Esophagus mucosa (tissue), 1 donor: Measurements from ENCODE around the gene MEF2D. TPM values are rescaled to one million over a fixed set of nuclear protein-coding genes. Genes with fewer than 3 reads are reported as not detected.

Experiments
- ATAC-seq: fragments of 200-7000 bp; cut with Tn5 transposase; one replicate; pipeline ENCODE4 v1.9.1; 2020
- total RNA-seq: library from RNA; stranded (reverse); gene quantifications from one replicate; pipeline ENCODE4 v1.2.4, GENCODE V29; 2023
- donor health status: DM: yes; HTN: yes; CAD: no.

The MEF2D gene
- total RNA-seq, 1 donor from 2014 or later, result 15.0 TPM

GRCh38 chr1:156499842-156500542 lies 583 bp downstream of the MEF2D start:
- ATAC-seq, result no peak

DNA sequence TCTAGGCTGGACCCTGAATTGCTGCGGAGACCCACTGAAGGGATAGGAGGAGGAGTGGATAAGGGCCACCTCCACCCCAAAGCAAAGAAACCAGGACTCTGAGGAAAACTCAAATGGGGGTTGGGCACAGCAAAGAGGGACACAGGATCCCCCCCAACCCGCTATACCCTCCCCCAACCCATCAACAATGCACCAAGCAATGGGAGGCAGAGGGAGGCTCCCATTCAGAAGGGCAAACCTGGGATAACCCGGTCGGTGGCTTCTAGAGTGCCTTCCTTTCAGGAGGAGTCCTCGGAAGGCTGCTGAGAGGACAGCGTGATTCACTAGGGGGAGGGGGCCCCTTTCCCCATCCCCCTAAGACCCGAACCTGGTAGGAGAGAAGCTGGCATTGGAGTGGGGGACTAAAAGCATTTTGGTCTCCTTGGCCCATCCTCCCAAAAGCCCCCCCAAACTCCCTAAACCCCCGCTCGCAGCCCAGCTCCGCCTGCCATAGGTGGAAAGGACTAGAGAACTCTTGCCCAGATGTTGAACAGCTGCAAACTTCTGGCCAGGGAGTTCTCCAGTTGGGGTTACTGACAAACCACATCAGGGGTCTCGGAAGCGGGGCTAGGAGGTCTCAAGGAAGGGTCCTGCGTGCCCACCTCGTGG lies 1.3 kb downstream of the MEF2D start:
- ATAC-seq, result no peak

DNA sequence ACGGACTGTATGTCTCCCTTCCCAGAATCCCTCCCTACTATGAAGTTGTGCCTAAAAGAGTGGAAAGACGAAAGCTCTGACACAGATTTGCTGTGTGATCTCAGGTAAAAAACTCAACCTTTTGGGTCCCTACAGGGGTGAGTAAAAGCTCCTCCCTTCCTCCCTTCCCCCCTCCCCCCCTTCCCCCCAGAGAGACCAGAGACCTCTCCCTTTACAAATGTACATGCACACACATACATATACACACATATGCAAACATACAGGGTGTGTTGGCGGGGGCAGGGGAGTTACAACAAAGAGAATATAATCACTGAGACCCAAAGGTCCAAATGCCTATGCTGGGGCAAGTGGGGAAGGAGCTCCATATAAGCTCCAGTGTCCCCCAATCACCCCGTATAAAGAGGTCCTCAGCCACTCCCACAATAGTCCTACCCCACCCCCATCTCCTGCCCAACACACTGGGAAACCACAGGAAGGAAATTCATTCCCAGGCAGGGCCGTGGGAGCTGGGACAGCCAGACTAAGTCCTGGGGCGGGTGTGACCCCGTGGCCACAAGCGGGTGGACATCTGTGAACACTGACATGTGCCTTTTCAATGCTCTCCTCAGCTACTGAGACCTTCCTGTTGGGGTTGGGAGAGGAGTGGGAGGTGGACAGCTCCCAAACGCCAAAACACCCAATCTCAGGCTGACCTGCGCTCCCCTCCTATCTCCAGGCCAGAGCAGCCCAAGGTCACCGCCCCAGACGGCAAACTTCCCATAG lies 2.0 kb downstream of the MEF2D start:
- no peak for ATAC-seq

GRCh38 chr1:156497743-156498431 lies 2.7 kb downstream of the MEF2D start:
- no peak for ATAC-seq

DNA sequence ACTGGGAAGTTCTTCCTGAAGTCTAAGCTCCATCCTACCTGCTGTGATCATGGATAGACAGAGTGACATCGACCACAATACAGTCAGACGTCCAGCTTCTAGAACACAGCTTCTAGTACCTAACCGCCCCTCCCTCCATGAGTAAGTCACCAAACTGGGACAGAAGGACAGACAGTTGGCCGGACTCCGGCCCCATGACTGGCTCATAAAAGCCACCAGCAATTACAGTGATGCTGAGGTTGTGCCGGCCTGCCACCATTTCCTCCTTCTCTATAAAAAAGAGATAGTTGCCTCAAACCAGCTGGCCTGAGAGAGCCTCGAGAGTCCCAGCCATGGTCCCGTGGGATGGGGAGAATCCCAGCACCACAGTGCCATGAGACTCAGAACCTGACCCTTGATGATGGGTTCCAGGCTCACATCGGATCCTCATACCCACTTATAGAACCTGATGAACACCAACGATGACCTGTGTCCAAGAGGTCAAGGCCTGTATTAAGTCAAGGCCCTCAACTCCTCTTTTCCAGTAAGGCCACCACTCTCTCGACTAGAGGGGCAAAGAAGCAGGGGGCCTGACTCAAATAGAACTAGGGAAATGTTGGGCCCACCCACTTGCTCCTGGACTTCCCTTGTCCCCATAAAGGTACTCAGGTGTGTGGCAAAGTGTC lies 3.4 kb downstream of the MEF2D start:
- no peak for ATAC-seq

DNA sequence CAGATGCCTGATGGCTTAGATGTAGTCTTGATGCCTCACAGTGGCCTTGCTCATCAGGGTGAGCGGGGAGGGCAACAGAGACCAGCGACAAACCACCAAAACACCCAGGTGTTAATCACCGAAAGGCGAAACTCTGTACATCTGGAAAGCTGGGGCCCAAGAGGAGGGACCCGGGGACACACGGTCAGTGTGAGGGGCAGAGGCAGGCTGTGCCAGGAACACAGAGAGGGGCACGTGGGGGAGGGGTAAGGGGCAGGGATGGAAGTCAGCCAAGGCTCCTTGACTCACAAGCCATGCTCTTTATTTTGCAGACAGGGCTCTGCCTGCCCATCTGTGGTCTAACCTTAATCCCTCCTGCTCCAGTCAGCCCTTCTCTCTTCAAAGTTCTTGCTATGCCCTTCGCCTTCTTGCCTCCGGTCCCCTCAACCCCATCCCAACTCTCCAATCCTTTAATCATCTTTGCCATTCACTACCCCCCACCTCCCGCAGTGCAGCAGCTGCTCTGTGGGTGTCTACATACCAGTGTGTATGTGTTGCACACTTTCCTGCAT lies 4.3 kb downstream of the MEF2D start:
- ATAC-seq, result no peak

DNA sequence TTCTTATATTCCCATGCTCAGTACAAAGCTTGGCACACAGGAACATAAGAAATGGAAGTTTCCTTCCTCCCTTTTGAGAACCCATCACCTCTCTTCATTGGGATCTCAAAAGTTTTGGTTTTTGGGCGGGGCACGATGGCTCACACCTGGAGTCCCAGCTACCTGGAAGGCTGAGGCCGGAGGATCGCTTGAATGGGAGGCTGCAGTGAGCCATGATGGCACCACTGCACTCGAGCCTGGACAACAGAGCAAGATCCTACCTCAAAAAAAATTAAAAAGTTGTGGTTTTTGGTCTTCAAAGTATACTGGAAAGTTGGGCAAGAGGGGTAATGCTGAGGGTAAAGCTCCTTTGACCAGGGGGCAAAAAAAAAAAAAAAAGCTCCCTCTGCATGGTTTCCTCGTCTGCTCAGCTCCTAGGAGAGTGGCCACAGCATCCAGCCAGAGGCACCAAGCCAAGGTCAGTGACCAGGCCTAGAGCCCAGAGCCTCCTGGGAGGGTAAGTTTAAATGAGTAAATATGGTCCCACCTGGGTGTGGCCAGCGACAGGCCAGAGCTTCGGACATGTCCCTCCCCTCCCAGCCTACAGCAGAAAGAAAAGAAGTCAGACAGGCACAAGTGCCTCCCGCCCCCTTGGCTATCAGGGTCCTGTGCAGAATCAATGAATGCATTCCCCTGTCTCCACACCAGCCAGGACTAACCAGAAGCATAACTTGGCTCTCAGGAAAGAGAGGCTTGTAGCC lies 5.0 kb downstream of the MEF2D start:
- no peak for ATAC-seq

GRCh38 chr1:156494309-156494895 lies 6.2 kb downstream of the MEF2D start:
- ATAC-seq, result no peak

DNA sequence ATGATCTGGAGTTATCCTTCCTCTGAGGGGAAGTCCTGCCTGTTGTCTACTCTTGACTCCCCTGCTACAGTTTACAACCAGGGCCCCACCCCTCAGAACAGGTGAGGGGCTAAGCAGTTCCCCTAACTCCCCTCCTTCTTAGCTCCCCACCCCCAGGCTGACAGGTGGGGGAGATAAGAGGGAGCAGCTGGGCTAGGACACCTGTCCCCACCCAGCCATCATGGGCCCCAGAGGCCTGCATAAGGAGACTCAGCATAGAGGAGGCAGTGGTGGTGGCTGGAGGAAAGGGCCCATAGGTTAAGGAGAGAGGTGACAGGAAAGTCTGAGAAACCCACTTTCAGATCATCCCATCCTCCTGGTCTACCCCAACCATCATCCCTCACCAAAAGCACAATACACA lies 6.8 kb downstream of the MEF2D start:
- ATAC-seq, result no peak

- ATAC-seq, result no peak
Observed at GRCh38 chr1:156493154-156493631, 7.4 kb downstream of the MEF2D start.

GRCh38 chr1:156492591-156493080 lies 7.9 kb downstream of the MEF2D start:
- ATAC-seq, result no peak

DNA sequence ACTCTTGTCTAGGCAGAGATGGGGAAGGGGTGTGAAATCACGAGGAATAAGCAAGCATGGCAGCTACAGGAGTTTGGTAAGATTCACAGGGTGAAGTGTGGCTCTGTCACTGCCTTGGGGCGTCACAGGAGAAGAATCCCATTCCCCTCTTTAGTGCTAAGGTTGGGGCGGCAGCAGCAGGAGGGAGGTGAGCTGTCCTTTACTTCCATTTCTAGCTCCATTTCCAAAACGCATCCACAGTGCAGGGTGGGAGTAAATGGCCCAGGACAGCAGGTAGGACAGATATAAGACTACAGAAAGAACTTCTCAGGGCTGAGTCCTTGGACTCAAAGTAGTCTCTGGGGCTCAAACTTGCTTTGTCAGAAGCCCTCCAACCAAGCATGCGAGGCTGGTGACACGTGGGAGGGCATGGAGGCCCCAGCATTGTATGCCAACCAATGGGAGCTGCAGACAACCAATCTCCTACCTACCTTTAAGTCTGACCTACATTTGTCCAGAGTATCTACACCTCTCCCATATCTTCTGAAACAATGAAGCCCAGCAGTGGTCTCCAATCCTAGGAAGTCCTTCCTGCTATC lies 8.5 kb downstream of the MEF2D start:
- ATAC-seq, result no peak

DNA sequence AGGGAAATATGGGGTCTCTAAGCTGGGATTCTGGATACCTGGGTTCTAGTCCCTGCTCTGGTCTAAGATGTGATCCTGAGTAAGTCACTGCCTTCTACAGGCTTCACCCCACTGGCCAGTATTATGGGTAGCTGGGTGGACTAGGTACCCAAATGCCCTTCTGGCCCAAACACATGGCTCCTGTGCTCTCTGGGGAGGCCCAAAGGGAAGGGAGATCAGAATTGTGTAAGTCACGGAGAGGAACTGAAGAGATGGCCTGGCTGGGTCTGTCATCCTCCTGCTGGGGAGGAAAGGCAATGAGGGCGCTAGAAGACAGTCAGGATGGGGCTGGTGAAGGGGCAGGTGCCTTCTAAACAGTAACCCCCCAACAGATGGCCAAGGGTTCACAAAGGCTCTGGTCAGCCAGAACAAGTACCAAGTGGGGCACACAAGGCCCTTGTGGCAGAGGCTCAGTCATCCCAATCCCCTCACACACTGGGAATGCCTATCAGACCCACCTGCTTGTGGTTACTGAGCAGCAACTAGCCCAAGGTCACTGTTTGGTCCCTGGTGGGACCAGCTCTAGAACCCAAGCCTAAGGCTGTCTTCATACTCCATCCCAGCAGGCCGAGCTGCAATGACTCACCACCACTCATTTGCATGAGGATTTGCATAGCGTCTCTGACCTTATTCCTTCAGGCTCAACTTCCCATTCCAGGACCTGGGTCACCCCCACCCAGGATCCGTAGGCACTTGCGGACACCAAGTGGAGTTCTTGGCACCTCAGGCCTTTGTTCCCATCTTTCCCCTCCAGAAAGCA lies 9.2 kb downstream of the MEF2D start:
- no peak for ATAC-seq

- no peak for ATAC-seq
Observed at GRCh38 chr1:156490401-156491032, 10.1 kb downstream of the MEF2D start.

- no peak for ATAC-seq
Observed at GRCh38 chr1:156489935-156490293, 10.7 kb downstream of the MEF2D start.

DNA sequence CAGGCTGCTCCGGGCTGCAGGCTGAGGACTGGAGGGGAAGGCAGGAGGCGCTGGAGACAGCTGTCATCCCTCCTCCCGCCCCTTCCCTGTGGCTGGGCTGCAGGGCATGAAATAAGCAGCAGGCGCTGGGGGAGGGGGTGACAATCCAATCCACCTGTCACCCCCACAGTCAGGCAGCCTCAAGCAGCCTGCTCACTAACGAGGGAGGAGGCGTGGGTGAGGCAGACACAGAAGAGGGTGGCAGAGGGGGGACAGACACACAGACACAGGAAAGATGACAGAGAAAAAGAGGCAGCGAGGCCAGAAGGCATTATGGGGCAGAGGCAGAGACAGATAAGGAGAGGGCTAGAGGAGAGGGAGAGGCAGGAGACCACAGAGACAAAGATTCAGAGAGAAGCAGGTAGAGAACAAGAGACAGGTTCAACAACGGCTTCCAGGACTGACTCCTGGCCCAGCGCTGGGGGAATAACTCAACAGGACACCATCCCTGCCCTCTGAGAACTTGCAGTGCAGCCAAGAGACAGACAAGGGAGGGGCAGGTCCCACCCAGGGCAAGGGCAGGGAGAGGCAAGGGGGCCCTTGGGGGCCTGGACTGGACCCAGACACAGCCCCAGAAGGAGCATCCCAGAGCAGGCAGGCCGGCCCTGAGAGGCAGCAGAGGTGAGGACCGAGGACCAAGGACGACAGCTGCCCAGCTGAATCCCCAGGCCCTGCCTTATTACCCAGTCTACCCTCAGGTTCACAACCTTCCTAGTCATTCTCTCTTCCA lies 11.2 kb downstream of the MEF2D start:
- ATAC-seq, result no peak

- ATAC-seq, result no peak
Observed at GRCh38 chr1:156488566-156489165, 11.9 kb downstream of the MEF2D start.

DNA sequence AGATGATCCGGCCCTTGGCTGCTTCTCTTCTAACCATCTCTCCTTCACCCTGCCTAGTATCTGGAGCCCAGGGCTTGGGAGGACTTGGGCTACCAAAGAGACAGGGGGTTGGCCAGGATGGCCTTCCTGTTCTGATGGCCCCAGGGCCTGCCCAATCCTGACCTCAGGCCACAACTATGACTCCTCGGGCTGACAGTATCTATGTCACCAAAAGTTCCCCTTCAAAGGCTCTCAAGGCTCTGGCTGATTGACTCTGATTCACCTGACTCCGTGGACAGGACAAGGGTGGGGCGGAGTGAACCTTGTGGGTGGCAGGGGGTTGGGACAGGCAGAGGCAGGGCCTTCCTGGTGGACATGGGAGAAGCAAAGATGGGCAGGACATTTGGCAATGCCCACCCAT lies 12.7 kb downstream of the MEF2D start:
- peak; percentile 64 for ATAC-seq
